COLO668 (cell line): Measurements from ENCODE around the gene USP2.
"Not testable (repeated sequence)": the region's sequence is repeated elsewhere in the genome, so short reads cannot be mapped to it uniquely, and the experiment has no call there.

ENCODE experiments used
- DNase-seq: peaks from one replicate; lab custom pipeline; 2025; ENCODE audit not compliant: unreplicated experiment; lab: John Stamatoyannopoulos, UW

Gene USP2

DNA sequence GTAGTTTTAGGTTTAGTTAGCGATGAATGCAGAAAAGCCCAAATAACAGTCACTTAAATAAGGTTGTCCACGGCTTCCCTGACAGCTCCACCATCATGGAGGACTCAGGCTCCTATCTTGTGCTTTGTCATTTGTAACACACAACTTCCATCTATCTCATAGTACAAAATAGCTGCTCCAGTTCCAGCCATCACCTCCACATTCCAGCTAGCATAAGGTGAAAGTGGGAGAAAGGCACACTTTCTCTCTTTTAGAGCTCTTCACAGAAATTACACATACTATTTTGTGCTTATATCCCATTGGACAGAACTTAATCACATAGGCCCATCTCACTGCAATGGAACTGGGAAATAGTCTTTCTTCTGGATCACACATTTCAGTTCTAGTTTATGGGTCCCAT is 32.8 kb upstream of the USP2 start:
- DNase-seq: no peak

DNA sequence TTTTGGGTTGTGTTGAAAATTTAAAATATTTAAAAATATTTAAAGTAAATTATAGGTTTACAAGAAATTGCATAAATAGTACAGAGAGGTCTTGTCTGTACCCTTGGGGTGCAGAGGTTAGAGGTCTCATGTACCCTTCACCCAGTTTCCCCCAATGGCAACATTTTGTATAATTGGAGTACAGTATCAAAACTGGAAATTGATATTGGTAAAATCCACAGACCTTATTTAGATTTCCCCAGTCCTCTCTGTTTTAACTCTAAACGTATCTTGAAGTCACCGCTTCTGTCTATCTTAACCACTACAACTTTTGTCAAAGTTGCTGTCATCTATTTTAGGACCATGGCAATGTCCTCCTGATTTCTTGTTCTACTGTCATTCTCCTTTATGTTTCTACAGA is 30.6 kb upstream of the USP2 start:
- no peak for DNase-seq

DNA sequence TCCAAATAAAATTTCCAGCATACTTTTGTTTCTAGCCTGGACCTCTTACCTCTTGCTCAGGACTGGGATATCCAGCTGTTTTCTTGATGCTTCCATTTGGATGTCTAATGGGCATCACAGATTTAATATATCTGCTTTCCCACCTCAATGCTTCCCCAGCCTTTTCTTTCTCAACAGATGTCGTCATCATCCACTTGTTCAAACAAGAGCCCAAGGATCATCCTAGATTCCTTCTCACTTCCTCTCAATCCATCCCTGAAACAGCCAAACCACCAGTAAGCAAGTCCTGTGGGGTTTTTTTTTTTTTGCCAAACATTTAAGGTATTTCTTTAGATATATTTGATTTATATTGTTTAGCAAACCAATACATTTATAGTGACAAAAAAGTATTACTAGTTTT is 29.0 kb upstream of the USP2 start:
- DNase-seq: no peak

DNA sequence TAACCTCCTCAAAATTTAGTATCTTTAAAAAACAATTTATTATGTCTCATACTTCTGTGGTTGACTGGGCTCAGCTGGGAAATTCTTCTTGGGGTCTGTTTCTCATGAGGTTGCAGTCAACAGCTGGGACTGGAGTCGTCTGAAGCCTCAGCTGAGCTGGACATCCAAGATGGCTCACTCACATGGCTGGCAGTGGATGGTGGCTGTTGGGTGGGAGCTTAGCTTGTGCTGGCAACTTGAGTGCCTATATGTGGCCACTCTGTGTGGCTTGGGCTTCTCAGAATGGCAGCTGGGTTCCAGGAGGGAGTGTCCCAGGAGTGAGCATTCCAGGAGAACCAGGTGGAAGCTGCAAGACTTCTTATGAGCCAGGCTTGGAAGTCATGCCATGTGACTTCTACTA is 28.2 kb upstream of the USP2 start:
- DNase-seq: no peak

DNA sequence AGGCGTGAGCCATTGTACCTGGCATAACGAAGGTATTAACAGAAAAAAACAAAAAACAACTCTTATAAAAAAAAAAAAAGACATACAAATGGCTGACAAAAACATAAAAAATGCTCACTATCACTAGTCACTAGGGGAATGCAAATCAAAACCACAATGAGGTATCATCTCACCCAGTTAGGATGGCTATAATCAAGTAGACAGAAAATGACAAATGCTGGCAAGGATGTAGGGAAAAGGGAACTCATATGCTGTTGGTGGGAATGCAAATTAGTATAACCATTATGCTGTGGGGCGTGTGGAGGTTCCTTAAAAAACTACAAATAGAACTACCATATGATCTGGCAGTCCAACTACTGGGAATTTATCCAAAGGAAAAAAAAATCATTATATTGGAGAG is 24.5 kb upstream of the USP2 start:
- DNase-seq: no peak

DNA sequence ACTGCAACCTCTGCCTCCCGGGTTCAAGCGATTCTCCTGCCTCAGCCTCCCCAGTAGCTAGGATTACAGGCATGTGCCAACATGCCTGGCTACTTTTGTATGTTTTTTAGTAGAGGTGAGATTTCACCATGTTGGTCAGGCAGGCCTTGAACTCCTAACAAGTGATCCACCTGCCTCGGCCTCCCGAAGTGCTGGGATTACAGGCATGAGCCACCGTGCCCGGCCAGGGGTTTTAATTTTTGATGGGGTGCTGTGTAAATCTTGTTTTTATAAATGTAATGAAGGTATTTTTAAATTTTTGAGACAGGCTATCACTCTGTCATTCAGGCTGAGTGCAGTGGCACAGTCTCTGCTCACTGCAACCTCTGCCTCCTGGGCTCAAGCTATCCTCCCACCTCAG is 24.0 kb upstream of the USP2 start:
- DNase-seq: not testable (repeated sequence)

DNA sequence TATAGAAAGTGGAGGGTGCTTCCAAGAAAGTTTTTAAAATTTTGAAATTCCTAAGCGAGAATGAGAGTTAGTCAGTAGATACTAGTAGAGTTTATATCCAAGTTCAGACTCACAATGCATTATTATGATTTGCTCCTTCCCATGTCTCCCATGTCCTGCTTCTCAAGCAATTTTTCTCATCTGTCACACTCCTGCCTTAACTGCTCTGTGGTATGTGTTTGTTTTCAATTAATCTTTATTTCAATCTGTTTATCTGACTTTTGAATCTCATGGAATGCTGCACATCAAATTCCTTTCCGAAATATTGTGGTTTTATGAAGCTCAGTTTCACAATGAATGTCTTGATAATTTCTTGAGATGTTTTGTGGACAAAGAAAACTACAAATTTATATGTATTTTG is 23.4 kb upstream of the USP2 start:
- DNase-seq: no peak

DNA sequence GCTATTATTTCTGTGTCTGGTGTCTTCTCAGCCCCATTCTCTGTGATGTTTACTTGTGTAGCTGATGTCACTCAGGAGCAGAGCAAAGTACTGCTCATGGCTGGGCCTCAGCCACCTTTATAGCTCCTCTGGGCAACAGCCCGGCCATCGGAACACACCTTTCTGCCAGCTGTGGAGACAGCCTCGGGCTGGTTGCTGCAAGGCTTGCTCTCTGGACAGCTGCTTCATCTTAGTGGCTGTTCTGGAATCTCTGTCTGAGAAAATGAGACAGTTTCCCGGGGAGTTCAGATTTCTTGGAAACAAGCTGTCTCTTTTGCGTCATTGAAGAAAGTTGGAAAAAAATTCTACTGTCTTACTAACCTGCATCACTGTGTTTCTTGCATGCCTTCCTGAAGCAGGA is 21.5 kb upstream of the USP2 start:
- no peak for DNase-seq

DNA sequence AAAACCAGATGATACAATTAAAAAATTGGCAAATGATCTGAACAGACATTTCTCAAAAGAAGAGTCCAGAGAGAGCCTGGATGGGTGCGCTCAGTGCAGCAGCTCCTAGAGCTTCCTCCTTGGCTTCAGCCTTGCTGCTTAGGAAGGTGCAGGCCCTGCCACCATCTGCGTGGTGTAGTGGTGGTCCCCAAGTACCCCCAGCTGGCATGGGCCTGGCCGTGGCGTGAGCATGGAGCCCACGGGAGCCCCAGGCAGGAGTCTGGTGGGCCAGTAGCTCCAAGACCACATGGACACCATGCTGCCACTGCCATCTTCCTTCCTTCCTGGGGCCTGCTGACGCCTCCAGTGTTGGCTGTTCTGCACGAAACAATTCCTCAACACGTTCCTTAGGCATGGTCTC is 21.0 kb upstream of the USP2 start:
- no peak for DNase-seq

DNA sequence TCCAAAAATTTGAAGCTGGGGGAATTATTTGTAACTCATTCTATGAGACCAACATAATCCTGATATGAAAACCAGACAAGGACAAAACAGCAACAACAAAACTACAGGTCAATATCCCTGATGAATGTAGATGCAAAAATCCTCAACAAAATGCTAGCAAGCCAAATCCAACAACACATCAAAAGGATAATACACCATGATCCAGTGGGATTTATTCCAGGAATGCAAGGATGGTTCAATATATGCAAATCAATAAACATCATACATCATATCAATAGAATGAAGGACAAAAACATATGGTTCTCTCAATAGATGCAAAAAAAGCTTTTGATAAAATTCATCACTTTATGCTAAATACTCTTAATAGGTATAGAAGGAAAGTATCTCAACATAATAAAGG is 19.4 kb upstream of the USP2 start:
- no peak for DNase-seq

DNA sequence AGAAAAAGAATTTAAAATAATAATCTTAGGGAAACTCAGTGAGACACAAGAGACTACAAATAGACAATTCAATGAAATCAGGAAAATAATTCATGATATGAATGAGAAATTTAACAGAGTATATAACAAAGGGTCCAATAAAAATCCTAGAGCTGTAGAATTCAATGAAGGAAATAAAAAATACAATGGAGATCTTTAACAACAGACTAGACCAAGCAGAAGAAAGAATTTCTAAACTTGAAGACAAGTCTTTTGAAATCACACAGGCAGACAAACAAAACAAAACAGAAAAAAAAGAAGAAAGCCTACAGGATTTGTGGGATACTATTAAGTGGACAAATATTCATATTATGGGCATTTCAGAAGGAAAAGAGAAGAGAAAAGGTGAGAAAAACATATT is 16.2 kb upstream of the USP2 start:
- DNase-seq: no peak

DNA sequence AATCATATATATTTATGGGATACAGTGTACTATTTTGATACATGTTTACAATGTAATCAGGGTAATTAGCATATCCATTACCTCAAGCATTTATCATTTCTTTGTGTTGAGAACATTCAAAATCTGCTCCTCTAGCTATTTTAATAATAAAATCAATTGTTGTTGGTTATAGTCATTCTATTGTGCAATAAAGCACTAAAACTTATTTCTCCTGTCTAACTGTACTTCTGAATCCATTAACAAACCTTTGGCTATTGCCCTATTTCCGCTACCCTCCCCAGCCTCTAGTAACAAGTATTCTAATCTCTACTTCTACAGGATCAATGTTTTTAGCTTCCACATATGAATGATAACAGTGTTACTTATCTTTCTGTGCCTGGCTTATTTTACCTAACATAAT is 15.3 kb upstream of the USP2 start:
- no peak for DNase-seq

DNA sequence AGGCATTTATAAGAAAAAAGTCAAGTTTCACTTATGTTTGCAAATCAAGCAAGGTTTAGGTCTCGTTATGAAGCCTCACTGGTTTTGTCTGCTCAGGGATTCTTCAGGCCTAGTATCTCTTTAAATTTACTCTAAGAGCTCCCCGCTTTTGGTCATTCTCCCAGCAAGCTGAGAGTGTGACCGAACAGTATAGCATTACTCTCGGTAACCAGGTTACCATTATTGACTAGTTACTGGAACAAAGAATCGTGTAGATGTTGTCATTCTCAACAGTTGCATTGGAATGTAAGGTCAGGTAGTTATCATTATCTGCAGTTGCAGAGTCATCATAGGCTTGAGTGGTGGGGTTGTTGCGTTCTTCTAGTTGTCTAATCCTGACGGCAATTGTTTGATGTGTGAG is 9.8 kb upstream of the USP2 start:
- no peak for DNase-seq

DNA sequence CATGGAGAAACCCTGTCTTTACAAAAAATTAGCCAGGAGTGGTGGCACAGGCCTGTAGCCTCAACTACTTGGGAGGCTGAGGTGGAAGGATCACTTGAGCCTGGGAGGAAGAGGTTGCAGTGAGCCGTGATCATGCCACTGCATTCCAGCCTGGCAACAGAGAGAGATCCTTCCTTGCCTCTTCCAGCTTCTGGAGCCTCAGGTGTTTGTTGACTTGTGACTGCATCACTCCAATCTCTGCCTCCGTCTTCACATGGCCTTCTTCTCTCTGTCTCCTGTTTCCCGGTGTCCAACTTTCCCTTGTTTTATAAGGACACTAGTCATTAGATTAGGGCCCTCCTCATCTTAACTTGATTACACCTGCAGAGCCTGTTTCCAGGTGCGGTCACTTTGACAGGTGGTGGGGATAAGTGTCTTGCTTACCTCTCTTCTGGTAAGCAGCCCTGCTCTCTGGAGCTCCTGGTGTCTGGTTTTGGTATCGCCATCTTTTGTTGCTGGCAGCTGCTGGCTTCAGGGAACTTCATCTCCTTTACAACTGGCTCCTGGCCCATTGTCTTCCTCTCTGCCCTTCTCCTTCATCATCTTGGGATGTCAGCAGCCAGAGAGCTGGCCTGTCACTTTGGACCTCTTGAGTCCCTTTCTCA is 8.2 kb upstream of the USP2 start:
- peak; percentile 76 for DNase-seq

DNA sequence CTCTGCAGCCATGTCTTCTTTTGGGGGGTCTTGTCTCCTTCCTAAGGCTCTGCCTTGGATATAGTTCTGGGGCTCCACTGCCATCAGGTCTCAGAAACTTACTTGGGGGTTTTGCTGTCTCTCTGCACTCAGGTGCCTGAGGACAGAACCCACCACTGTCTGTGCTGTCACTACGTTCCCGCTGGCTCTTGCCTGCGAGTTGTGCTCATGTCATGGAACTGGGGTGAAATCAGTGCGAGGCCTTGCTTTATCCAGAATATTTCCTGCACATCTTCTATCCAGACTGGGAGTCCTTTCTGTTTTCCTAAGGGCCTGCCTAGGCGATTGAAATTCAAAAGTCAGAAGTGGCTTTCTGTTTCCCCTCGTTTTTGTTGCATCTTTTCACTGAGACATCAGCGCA is 6.6 kb upstream of the USP2 start:
- DNase-seq: no peak

DNA sequence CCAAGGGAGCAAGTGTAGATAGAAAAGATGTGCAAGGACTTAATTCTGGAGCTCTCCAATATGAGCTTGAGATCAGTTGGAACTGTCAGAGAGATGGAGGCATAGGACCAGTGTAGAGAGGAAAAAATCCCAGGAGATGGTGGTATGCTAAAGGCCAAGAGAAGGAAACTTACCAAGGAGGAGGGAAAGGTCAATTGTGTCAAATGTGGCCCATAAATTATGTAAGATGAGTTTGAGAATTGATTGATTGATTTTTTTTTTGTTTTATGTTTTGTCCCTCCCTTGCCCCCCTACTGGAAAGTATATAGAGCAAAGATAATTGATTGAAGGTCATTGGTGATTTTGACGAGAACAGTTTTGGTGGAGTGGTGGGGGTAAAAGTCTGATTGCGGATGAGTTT is 2.8 kb upstream of the USP2 start:
- DNase-seq: no peak

DNA sequence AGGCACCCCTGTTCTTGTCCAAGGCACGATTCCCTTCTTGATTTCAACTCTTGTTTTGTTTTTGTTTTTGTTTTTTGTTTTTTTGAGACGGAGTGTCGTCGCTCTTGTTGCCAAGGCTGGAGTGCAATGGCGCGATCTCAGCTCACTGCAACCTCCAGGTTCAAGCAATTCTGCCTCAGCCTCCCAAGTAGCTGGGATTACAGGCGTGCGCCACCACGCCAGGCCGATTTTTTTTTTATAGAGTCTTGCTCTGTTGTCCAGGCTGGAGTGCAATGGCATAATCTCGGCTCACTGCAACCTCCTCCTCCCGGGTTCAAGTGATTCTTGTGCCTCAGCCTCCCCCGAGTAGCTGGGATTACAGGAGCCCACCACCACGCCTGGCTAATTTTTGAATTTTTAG is 1.0 kb upstream of the USP2 start:
- not testable (repeated sequence) for DNase-seq

DNA sequence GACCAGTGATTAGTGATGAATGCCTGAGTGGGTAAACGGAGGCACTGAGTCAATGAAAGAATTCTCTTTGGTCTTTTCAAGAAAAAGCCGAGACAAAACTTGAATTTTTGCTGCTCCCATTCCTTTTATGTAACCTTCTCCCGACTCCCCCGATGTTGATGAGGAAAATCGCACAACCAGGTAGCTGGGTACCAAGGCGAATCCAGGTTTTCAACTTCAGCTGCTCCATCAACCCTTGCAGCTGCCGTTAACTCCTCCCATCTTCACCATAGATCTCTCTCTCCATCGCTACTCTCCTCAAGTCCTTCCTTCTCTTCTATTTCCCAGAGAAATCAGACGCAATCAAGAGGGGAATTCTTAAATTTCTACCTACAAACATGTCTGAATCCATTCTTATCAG is 611 bp upstream of the USP2 start:
- DNase-seq: no peak

DNA sequence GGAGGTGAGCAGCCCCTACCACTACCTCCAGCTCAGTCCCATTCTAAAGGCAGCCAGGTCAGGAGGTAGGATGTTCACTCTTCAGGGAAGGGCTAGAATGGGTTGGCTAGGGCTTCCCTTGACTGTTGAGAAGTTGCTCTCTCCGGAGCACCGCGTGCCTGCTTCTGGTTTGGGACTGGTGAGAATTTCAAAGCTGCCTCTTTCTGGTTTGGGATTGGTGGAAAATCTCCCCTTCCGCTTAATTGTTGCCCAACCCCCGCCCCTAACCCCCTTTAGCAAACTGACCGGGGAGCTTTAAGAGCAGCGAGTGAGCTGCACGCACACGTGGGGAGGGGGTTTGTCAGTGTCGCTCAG is 686 bp downstream of the USP2 start:
- DNase-seq: no peak

DNA sequence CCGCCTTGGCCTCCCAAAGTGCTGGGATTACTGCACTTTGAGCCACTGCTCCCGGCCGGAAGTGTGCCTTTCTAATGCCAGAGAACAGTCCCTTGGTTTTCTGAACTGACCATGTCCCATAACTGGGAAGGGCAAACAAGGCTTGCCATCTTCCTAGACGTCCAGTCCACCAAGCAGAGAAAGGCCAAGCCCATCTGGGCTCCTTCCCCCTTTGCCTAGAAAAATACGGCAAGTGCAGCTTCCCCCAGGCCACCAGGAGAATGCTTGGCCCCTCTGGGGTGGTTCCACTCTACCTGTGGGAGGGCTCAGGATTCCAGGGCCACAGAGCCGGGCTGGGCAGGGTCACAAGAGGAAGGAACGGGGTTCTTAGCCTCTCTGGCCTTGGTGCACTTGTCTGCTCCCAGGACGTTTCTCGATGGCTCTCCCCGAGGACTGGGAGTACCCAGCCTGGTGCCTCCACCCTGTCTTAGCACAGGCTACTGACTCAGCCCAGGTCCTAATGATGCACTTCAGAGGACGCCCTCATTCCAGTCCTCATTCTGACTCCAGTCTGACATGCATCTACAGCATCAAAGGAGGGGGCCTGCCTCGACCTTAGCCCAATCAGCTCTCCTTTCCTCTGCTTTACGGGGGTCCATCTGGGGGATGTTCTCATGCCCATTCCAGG is 1.2 kb downstream of the USP2 start:
- DNase-seq: no peak

DNA sequence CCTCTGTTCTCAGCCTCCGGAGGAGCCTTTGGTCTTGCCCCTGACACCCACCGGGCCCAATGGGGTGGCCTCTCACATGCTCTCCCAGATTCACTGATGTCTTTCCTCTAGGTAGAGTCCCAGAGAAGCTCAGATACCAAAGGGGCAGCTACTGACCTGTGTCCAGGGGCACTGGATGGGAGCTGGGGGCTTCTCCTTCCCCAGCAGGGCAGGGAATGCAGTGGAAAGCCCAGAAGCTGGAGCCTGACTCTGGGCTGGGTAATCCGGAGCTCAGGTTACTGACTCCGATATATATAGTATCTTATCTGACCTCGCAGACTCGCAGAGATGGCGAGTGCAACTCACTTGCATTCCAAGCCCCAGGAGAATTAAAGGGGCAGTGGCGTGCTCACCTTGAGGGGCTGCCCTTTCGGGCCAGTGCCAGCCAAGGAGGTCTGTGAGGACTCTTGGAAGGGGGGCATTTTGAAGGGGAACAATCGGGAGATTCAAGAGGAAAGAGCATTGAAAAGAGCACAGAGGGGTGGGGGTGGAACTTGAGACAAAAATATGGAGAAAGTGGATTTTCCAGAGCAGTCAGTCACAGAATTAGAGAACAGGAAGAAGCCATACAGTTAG is 2.5 kb downstream of the USP2 start:
- no peak for DNase-seq

DNA sequence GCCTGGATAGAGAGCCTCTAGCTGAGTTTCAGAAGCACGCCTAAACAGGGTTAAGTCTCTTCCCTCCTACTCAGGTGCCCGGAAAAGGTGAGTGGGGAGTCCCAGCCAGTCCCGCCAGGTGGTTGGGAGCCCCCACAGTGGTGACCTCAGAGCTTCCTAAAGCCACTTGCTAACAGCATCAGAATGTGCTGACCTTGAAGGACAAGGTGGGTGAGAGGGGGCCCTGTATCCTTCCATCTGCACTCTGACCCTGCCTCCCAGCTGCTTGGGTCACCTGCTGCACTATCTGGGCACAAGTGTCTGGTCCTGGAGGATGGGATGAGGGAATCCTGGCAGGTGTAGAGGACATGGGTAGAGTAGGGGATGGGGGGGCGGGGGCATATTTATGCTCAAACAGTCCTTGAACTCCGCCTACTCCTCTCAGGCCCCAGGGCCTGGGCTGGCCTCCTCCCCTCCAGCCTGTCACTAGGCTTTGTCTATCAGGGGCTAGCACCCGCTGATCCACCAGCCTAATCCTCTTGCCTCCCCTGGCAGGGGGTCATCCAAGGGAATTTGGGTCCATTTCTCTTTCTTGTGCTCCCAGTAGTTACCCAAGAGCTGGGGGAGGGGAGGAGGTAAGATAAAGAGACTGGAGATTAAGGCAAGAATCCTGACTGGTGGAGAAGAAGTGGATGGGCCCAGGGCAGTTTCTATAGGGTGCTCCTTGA is 3.4 kb downstream of the USP2 start:
- peak; percentile 16 for DNase-seq
